ENCODE measurements around the gene SMS. TPM values are rescaled to one million over a fixed set of nuclear protein-coding genes. Genes with fewer than 3 reads are reported as not detected.

SMS gene
- total RNA-seq, 1 donor from 2014 or later, result 280 TPM

DNA sequence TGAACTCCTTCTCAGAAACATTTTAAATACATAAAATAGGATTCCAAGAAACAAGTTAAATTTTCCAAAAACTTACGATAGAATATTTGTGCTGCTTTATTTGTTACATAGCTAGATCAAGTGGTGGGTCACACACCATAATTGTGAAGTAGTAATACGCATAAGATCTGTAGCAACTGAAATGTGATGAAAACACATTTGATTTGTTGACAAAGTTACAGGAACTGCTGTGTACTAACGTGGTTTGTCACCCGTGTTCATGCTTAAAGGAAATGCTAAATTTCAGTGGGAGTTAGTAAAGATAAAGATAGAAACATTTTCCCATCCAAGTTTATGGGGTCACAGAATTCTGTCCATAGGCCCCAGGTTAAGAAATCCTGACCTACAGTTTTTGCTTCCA, 57.5 kb downstream of the SMS start:
- Mint-ChIP-seq H3K36me3 (ENCODE audit: insufficient read depth) (peaks cover 52% of the 10 kb centered on the region), H3K27ac (peak overlapping the region; percentile 46), H3K4me1 (ENCODE audit: low read depth) (peaks cover 2% of the 10 kb centered on the region), H3K9me3 (ENCODE audit: low read depth) (peaks cover 15% of the 10 kb centered on the region), H3K27me3 (no peaks in the 10 kb centered on the region), H3K4me3 (ENCODE audit: low read depth) (no peak overlapping the region)
- TF ChIP-seq, protein P1, sequence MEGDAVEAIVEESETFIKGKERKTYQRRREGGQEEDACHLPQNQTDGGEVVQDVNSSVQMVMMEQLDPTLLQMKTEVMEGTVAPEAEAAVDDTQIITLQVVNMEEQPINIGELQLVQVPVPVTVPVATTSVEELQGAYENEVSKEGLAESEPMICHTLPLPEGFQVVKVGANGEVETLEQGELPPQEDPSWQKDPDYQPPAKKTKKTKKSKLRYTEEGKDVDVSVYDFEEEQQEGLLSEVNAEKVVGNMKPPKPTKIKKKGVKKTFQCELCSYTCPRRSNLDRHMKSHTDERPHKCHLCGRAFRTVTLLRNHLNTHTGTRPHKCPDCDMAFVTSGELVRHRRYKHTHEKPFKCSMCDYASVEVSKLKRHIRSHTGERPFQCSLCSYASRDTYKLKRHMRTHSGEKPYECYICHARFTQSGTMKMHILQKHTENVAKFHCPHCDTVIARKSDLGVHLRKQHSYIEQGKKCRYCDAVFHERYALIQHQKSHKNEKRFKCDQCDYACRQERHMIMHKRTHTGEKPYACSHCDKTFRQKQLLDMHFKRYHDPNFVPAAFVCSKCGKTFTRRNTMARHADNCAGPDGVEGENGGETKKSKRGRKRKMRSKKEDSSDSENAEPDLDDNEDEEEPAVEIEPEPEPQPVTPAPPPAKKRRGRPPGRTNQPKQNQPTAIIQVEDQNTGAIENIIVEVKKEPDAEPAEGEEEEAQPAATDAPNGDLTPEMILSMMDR (IDR thresholded peaks at IDR 0.05; ENCODE audit: unreplicated experiment), result no peak
- no peak for DNase-seq (ENCODE audit: low spot score, unreplicated experiment)

DNA sequence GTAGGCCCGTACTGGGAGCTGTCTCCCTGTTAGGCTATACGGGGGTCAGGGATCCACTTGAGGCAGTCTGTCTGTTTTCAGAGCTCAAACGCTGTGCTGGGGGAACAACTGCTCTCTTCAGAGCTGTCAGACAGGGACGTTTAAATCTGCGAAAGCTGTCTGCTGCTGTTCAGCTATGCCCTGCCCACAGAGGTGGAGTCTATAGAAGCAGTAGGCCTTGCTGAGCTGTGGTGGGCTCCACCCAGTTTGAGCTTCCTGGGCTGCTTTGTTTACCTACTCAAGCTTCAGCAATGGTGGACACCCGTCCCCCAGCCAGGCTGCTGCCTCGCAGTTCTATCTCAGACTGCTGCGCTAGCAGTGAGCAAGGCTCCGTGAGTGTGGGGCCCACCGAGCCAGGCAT, 64.4 kb downstream of the SMS start:
- H3K27me3 Mint-ChIP-seq, result no peaks in the 10 kb centered on the region
- H3K4me3 Mint-ChIP-seq (ENCODE audit: low read depth), result no peak overlapping the region
- peaks cover 1% of the 10 kb centered on the region for H3K4me1 Mint-ChIP-seq (ENCODE audit: low read depth)
- DNase-seq (ENCODE audit: low spot score, unreplicated experiment), result no peak
- TF ChIP-seq, protein P1 (IDR thresholded peaks at IDR 0.05; ENCODE audit: unreplicated experiment), result no peak
- H3K36me3 Mint-ChIP-seq (ENCODE audit: insufficient read depth), result peaks cover 78% of the 10 kb centered on the region
- H3K9me3 Mint-ChIP-seq (ENCODE audit: low read depth), result peaks cover 23% of the 10 kb centered on the region
- H3K27ac Mint-ChIP-seq, result peak overlapping the region; percentile 29

- H3K27ac Mint-ChIP-seq, result peak overlapping the region; percentile 42
- H3K4me1 Mint-ChIP-seq (ENCODE audit: low read depth), result no peaks in the 10 kb centered on the region
- TF ChIP-seq, protein P1 (IDR thresholded peaks at IDR 0.05; ENCODE audit: unreplicated experiment), result no peak
- H3K27me3 Mint-ChIP-seq, result no peaks in the 10 kb centered on the region
- H3K4me3 Mint-ChIP-seq (ENCODE audit: low read depth), result no peak overlapping the region
- DNase-seq (ENCODE audit: low spot score, unreplicated experiment), result no peak
- H3K36me3 Mint-ChIP-seq (ENCODE audit: insufficient read depth), result peaks cover 27% of the 10 kb centered on the region
- peaks cover 9% of the 10 kb centered on the region for H3K9me3 Mint-ChIP-seq (ENCODE audit: low read depth)
These were observed 71.5 kb downstream of the SMS start for GRCh38 chrX:22012051-22012450.

DNA sequence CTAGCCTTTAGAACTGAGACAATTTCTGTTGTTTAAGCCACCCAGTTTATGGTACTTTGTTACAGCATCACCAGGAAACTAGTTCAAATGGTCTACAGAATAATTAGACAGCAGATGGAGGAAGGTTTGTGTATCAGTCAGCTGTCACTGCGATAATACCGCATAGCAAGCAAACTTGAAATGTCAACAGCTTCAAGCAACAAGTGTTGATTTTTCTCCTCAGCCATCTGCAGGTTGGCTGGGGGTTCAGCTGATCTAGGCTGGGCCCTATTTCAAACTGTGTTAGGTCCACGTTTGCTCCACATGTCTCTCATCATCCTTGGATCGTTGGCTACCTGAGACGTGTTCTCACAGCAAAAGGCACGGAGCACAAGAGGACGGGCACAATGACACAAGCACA, 72.4 kb downstream of the SMS start:
- TF ChIP-seq, protein P1 (IDR thresholded peaks at IDR 0.05; ENCODE audit: unreplicated experiment), result no peak
- no peak overlapping the region for H3K4me3 Mint-ChIP-seq (ENCODE audit: low read depth)
- DNase-seq (ENCODE audit: low spot score, unreplicated experiment), result no peak
- peak overlapping the region; percentile 39 for H3K27ac Mint-ChIP-seq
- no peaks in the 10 kb centered on the region for H3K4me1 Mint-ChIP-seq (ENCODE audit: low read depth)
- peaks cover 9% of the 10 kb centered on the region for H3K9me3 Mint-ChIP-seq (ENCODE audit: low read depth)
- H3K36me3 Mint-ChIP-seq (ENCODE audit: insufficient read depth), result peaks cover 20% of the 10 kb centered on the region
- H3K27me3 Mint-ChIP-seq, result no peaks in the 10 kb centered on the region

DNA sequence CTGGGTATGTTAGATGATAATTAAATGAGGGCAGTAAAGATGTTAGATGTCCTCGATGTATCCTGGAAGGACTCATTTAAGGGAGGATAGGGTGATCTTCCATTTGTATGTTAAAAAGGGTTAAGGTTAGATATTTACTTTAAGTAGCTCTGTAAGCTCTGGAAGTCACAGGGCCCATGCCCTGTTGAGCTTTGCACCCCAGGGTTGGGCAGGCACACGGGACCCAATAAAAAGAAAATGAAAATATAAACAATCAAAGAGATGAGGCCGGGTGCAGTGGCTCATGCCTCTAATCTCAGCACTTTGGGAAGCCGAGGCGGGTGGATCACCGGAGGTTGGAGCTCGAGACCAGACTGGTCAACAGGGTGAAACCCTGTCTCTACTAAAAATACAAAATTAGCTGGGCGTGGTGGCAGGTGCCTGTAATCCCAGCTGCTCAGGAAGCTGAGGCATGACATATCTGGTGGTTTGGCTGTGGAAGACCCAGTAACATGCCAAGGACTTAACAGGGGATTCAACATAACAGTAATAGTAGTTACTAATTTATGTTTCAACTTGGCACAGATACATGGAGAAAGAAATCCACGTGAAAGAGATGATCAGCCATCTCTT, 74.7 kb downstream of the SMS start:
- no peaks in the 10 kb centered on the region for H3K27me3 Mint-ChIP-seq
- H3K27ac Mint-ChIP-seq, result no peak overlapping the region
- DNase-seq (ENCODE audit: low spot score, unreplicated experiment), result no peak
- TF ChIP-seq, protein P1 (IDR thresholded peaks at IDR 0.05; ENCODE audit: unreplicated experiment), result no peak
- peaks cover 2% of the 10 kb centered on the region for H3K9me3 Mint-ChIP-seq (ENCODE audit: low read depth)
- no peak overlapping the region for H3K4me3 Mint-ChIP-seq (ENCODE audit: low read depth)
- peaks cover 1% of the 10 kb centered on the region for H3K36me3 Mint-ChIP-seq (ENCODE audit: insufficient read depth)
- no peaks in the 10 kb centered on the region for H3K4me1 Mint-ChIP-seq (ENCODE audit: low read depth)
